Neural cell (in vitro differentiated cells): ENCODE results near the gene HS3ST2.

ENCODE experiments used
- CTCF ChIP-seq: fragments of 450-650 bp; IDR thresholded peaks from 2 replicates; pipeline ENCODE4 v1.5.1; 2014; ENCODE audit warnings: antibody characterized with exemption, mild to moderate bottlenecking, moderate library complexity; ENCODE audit not compliant: poor library complexity, severe bottlenecking
- EP300 ChIP-seq: fragments of 450-650 bp; conservative IDR thresholded peaks from 2 replicates; pipeline ENCODE4 v1.6.1; 2014; ENCODE audit warnings: antibody characterized with exemption, mild to moderate bottlenecking, moderate library complexity; ENCODE audit not compliant: poor library complexity, severe bottlenecking
- POLR2AphosphoS5 ChIP-seq: IDR thresholded peaks from 2 replicates; pipeline ENCODE4 v1.6.1; 2012
- REST ChIP-seq: IDR thresholded peaks from 2 replicates; pipeline ENCODE4 v1.6.1; 2012; ENCODE audit warnings: borderline replicate concordance
- SMC3 ChIP-seq: fragments of 450-650 bp; conservative IDR thresholded peaks from 2 replicates; pipeline ENCODE4 v1.6.1; 2014; ENCODE audit warnings: antibody characterized with exemption, mild to moderate bottlenecking, moderate library complexity; ENCODE audit not compliant: poor library complexity
- TAF1 ChIP-seq: IDR thresholded peaks from 2 replicates; pipeline ENCODE4 v1.6.1; 2012; ENCODE audit warnings: low read depth

- no peak for TF ChIP-seq EP300
- no peak for TF ChIP-seq TAF1
- no peak for TF ChIP-seq POLR2AphosphoS5
- TF ChIP-seq CTCF: no peak
- TF ChIP-seq REST: no peak
- no peak for TF ChIP-seq SMC3
Measured at GRCh38 chr16:22929461-22929860, 115.5 kb downstream of the HS3ST2 start.
